HepG2 (cell line): ENCODE data around the gene TSPYL2. TPM values are rescaled to one million over a fixed set of nuclear protein-coding genes. Genes with fewer than 3 reads are reported as not detected.
A peak's percentile ranks its signal among the peaks of the same experiment; 100 is the strongest.

Source experiments
- ATAC-seq: fragments of 200-7000 bp; cut with Tn5 transposase; 3 replicates; pipeline ENCODE4 v1.9.1; 2020; ENCODE audit warnings: mild to moderate bottlenecking, moderate library complexity
- BruUV-seq: library from RNA; stranded (reverse); fragments of 400-500 nt; replicated peaks from 2 replicates; lab custom pipeline; 2021; lab: Mats Ljungman, UMichigan
- CTCF ChIA-PET: fragments of 300-600 bp; formaldehyde crosslinking; extraction: SDS; loops from one replicate; lab custom pipeline; 2021; ENCODE audit warnings: low total read pairs, inconsistent platforms, low intra/inter-chr PET ratio; lab: Yijun Ruan, JAX
- POLR2A ChIA-PET: fragments of 350-600 bp; sonication (Branson Sonifier 250); formaldehyde crosslinking; loops from one replicate; lab custom pipeline; 2020; ENCODE audit warnings: antibody characterized with exemption, inconsistent platforms; lab: Yijun Ruan, JAX
- DNase-seq: peaks from one replicate; pipeline ENCODE4 v3.0.0-alpha.2; 2015; ENCODE audit warnings: low spot score
- FAIRE-seq: peaks from 3 replicates; lab custom pipeline; 2011; peaks lifted over from hg19 to GRCh38; lab: Jason Lieb, UNC
- H2AFZ ChIP-seq: one replicate; pipeline ENCODE4 v1.6.1; 2011; ENCODE audit warnings: low read length, inconsistent platforms
- H3K27ac ChIP-seq: fragments of 300-600 bp; 3 replicates; pipeline ENCODE4 v1.8.0; 2011; ENCODE audit warnings: mixed run types, mild to moderate bottlenecking, mixed read lengths, low read length, inconsistent platforms; ENCODE audit not compliant: insufficient read depth; ENCODE audit errors: extremely low read length
- H3K27me3 ChIP-seq, 2 experiments: fragments of 200-600 bp in 1 of 2; 2 replicates in 1 of 2; 3 replicates in 1 of 2; pipeline versions ENCODE4 v1.6.0 to v1.8.0; 2011; ENCODE audit warnings: low read length in 2 of 2, mild to moderate bottlenecking in 2 of 2, moderate library complexity in 2 of 2, inconsistent platforms in 1 of 2; ENCODE audit not compliant: insufficient read depth in 2 of 2, control insufficient read depth in 1 of 2
- H3K36me3 ChIP-seq, 2 experiments: fragments of 200-600 bp in 1 of 2; replicated peaks in 1 of 2; 2 replicates in 1 of 2; 3 replicates in 1 of 2; pipeline versions ENCODE4 v1.5.1 to v1.8.0; 2011; ENCODE audit warnings: low read length in 2 of 2, inconsistent platforms in 1 of 2; ENCODE audit not compliant: insufficient read depth in 2 of 2, control insufficient read depth in 1 of 2
- H3K4me1 ChIP-seq: 2 replicates; pipeline ENCODE4 v1.5.1; 2012; ENCODE audit warnings: low read length, inconsistent platforms; ENCODE audit not compliant: insufficient read depth
- H3K4me2 ChIP-seq: 2 replicates; pipeline ENCODE4 v1.6.0; 2011; ENCODE audit warnings: low read depth, low read length, inconsistent platforms
- H3K4me3 ChIP-seq, 3 experiments: fragments of 200-600 bp in 1 of 3; sonication (generic), shearing (Covaris generic) in 1 of 3; replicated peaks in 1 of 3; 2 replicates each; pipeline ENCODE4 v1.5.1; 2011 to 2016; ENCODE audit warnings: low read length in 3 of 3, inconsistent platforms in 2 of 3, low read depth in 2 of 3, mild to moderate bottlenecking in 2 of 3, control low read depth in 1 of 3, mixed read lengths in 1 of 3; ENCODE audit not compliant: insufficient read depth in 1 of 3
- H3K79me2 ChIP-seq: one replicate; pipeline ENCODE4 v1.6.1; 2011; ENCODE audit warnings: low read length, inconsistent platforms; ENCODE audit not compliant: insufficient read depth
- H3K9ac ChIP-seq: 2 replicates; pipeline ENCODE4 v1.6.0; 2011; ENCODE audit warnings: mild to moderate bottlenecking, low read depth, low read length, inconsistent platforms; ENCODE audit not compliant: insufficient read depth
- H3K9me3 ChIP-seq: 2 replicates; pipeline ENCODE4 v1.5.1; 2012; ENCODE audit warnings: mild to moderate bottlenecking, low read length
- H4K20me1 ChIP-seq: 2 replicates; pipeline ENCODE4 v1.6.0; 2011; ENCODE audit warnings: inconsistent platforms, mild to moderate bottlenecking, low read length, moderate library complexity; ENCODE audit not compliant: insufficient read depth
- DMAP1 ChIP-seq: IDR thresholded peaks from 2 replicates; pipeline ENCODE4 v1.6.1; 2016
- GMEB2 ChIP-seq: IDR thresholded peaks from 2 replicates; pipeline ENCODE4 v1.6.1; 2016; ENCODE audit warnings: missing biosample characterization, missing genetic modification reagents, low read depth
- NFYC ChIP-seq: IDR thresholded peaks from 2 replicates; pipeline ENCODE4 v1.6.1; 2016; ENCODE audit warnings: missing genetic modification reagents, missing compliant biosample characterization
- SRF ChIP-seq: IDR thresholded peaks from 2 replicates; pipeline ENCODE4 v1.6.1; 2011; ENCODE audit warnings: mild to moderate bottlenecking, low read depth, low read length, moderate library complexity
- TCF7 ChIP-seq: sonication (generic); IDR thresholded peaks from 2 replicates; pipeline ENCODE4 v1.6.1; 2016; ENCODE audit warnings: antibody characterized with exemption, low read depth
- TEAD2 ChIP-seq: sonication (generic); formaldehyde crosslinking; IDR thresholded peaks from 2 replicates; pipeline ENCODE4 v1.9.0; 2021; ENCODE audit warnings: missing genetic modification reagents
- THAP7 ChIP-seq: sonication (generic); formaldehyde crosslinking; IDR thresholded peaks from 2 replicates; pipeline ENCODE4 v1.8.1; 2023; ENCODE audit warnings: mild to moderate bottlenecking, missing genetic modification reagents
- U2AF1 ChIP-seq: fragments of 200-400 bp; formaldehyde crosslinking; optimal IDR thresholded peaks from 2 replicates; pipeline ENCODE3; 2017; ENCODE audit warnings: mild to moderate bottlenecking, low read depth, low read length
- ZBTB44 ChIP-seq: sonication (generic); formaldehyde crosslinking; IDR thresholded peaks from 2 replicates; pipeline ENCODE4 v1.4.0; 2020; ENCODE audit warnings: missing genetic modification reagents
- ZFP36 ChIP-seq: fragments of 150-350 bp; IDR thresholded peaks from 2 replicates; pipeline ENCODE4 v1.6.1; 2018; ENCODE audit warnings: borderline replicate concordance, low read length, low read depth; ENCODE audit not compliant: partially characterized antibody
- ZNF503 ChIP-seq: sonication (generic); formaldehyde crosslinking; IDR thresholded peaks from 2 replicates; pipeline ENCODE4 v1.4.0; 2020; ENCODE audit warnings: missing genetic modification reagents
- ZNF570 ChIP-seq: sonication (generic); formaldehyde crosslinking; IDR thresholded peaks from 2 replicates; pipeline ENCODE4 v1.4.0; 2020; ENCODE audit warnings: mild to moderate bottlenecking, missing genetic modification reagents, borderline replicate concordance
- ZNF747 ChIP-seq: sonication (generic); formaldehyde crosslinking; IDR thresholded peaks from 2 replicates; pipeline ENCODE4 v1.8.1; 2023; ENCODE audit warnings: missing genetic modification reagents, mild to moderate bottlenecking, borderline replicate concordance
- in situ Hi-C: cut with HindIII; loops from 2 replicates; pipeline ENCODE4 v1.10.0; 2017; ENCODE audit warnings: low pct_unique_long_range_greater_than_20kb; ENCODE audit not compliant: extremely low pct_ligation_motif_present
- intact Hi-C: fragments of 100-400 bp; cut with micrococcal nuclease; formaldehyde crosslinking; loops from one replicate; pipeline ENCODE4 v1.10.0; 2022; ENCODE audit not compliant: unreplicated experiment
- polyA plus RNA-seq, 8 experiments: library from polyadenylated mRNA; depleted of rRNA in 3 of 8; stranded (reverse) in 7 of 8; unstranded in 1 of 8; fragments of >200 nt; fragmentation: Illumina TruSeq in 4 of 8; extraction: Trizol in 4 of 8; gene quantifications; 2 replicates each; pipeline versions ENCODE4 v1.2.1 to v1.2.3, GENCODE V29; 2011 to 2016; ENCODE audit warnings: low read depth in 4 of 8, missing spikeins in 1 of 8, mixed read lengths in 1 of 8; ENCODE audit not compliant: insufficient read depth in 1 of 8
- total RNA-seq, 5 experiments: library from RNA; depleted of rRNA; stranded (reverse); fragments of >200 nt; fragmentation: Illumina TruSeq; extraction: Trizol; gene quantifications; 2 replicates each; pipeline ENCODE4 v1.2.3, GENCODE V29; 2016; ENCODE audit warnings: low read depth in 1 of 5

Gene TSPYL2
- total and polyA plus RNA-seq, 2 of the 13 experiments (the other 11 are each of a cell fraction or from before 2014, with no cell fraction given): 10.1 to 15.5 TPM

DNA sequence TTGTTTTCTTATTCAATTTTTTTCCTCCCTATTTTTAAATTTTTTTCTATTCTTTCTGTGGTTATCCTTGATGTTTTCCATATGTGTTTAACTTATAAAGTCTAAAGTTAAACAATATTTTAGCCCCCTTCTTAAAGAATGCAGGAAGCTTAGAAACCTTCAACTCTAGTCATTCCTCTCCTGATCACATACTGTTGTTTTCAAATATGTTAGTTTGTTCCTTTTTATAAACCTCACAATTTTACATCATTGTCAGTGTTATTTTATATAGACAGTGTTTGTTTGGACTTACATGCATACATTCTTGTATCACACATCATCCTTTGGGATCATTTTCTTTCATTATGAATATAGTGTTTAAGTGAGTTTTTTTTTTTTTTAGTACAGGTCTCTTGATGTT is 43.3 kb downstream of the TSPYL2 start:
- CTCF ChIA-PET: no interaction called here
- Histone ChIP-seq H2AFZ (no peak overlapping the region), H4K20me1 (no peaks in the 10 kb centered on the region), H3K27me3 (no peaks in the 10 kb centered on the region), H3K36me3 (no peaks in the 10 kb centered on the region), H3K9me3 (no peaks in the 10 kb centered on the region), H3K4me1 (no peaks in the 10 kb centered on the region), H3K4me3 (no peak overlapping the region), H3K9ac (no peak overlapping the region), H3K4me2 (no peak overlapping the region), H3K79me2 (no peaks in the 10 kb centered on the region), H3K27ac (no peak overlapping the region)
- POLR2A ChIA-PET: no interaction called here
- BruUV-seq: no TSS peak
- intact Hi-C loops (no loop called here), in situ Hi-C loops (no loop called here)
- no peak for DNase-seq
- ATAC-seq: no peak
- peak; percentile 23 for FAIRE-seq
- no peak for TF ChIP-seq U2AF1
- TF ChIP-seq ZFP36: no peak
- TF ChIP-seq TCF7: no peak
- no peak for TF ChIP-seq DMAP1 (CRISPR knock-in tag)
- TF ChIP-seq NFYC (CRISPR knock-in tag): no peak
- TF ChIP-seq ZNF503 (CRISPR knock-in tag): no peak
- TF ChIP-seq TEAD2 (CRISPR knock-in tag): no peak
- no peak for TF ChIP-seq ZBTB44 (CRISPR knock-in tag)
- TF ChIP-seq ZNF570: no peak
- no peak for TF ChIP-seq SRF
- no peak for TF ChIP-seq GMEB2 (CRISPR knock-in tag)
- no peak for TF ChIP-seq ZNF747
- no peak for TF ChIP-seq THAP7 (CRISPR knock-in tag)
